ENCODE measurements around the gene SLC22A13. TPM values are rescaled to one million over a fixed set of nuclear protein-coding genes. Genes with fewer than 3 reads are reported as not detected.

The SLC22A13 gene
- total and polyA plus RNA-seq, 9 of the 15 experiments (the other 6 are each of a cell fraction or from before 2014, with no cell fraction given), result 0.09 to 0.49 (median 0.17) TPM; not detected in 3

DNA sequence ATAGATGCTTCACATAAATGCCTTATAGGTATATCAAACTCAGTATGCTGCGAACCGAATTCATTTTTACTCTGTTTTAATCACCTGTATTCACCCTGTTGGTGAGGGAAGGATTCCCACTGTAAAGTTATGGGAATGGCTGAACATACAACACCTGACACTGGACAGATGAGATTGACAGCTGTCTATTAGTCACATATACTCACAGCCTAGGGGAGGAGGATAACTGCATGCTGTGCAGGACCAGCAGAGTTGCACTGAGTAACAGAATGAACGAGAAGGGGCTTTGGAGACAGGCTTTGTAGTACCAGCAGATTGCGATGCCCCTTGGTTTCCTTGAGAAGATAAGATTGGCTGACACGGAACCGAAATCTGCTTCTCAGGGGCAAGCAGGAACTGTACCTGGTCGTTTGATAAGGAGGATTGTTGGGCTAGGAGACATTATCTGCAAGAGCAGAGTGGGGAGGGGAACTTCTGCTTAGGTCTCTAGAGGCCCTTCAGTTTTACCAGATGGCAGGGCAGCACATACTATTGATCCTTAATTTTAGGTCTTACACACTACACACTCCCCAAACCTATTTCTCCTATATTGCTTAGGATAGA, 43.5 kb upstream of the SLC22A13 start (continued):
- no peak for TF ChIP-seq MIER1 (IDR thresholded peaks at IDR 0.05; ENCODE audit: low read depth)
- no peak for TF ChIP-seq ZBTB8A (IDR thresholded peaks at IDR 0.05; ENCODE audit: partially characterized antibody)
- TF ChIP-seq, protein P1, sequence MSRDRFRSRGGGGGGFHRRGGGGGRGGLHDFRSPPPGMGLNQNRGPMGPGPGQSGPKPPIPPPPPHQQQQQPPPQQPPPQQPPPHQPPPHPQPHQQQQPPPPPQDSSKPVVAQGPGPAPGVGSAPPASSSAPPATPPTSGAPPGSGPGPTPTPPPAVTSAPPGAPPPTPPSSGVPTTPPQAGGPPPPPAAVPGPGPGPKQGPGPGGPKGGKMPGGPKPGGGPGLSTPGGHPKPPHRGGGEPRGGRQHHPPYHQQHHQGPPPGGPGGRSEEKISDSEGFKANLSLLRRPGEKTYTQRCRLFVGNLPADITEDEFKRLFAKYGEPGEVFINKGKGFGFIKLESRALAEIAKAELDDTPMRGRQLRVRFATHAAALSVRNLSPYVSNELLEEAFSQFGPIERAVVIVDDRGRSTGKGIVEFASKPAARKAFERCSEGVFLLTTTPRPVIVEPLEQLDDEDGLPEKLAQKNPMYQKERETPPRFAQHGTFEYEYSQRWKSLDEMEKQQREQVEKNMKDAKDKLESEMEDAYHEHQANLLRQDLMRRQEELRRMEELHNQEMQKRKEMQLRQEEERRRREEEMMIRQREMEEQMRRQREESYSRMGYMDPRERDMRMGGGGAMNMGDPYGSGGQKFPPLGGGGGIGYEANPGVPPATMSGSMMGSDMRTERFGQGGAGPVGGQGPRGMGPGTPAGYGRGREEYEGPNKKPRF (IDR thresholded peaks at IDR 0.05; ENCODE audit: low read depth, low read length), result no peak
- TF ChIP-seq, protein P2, sequence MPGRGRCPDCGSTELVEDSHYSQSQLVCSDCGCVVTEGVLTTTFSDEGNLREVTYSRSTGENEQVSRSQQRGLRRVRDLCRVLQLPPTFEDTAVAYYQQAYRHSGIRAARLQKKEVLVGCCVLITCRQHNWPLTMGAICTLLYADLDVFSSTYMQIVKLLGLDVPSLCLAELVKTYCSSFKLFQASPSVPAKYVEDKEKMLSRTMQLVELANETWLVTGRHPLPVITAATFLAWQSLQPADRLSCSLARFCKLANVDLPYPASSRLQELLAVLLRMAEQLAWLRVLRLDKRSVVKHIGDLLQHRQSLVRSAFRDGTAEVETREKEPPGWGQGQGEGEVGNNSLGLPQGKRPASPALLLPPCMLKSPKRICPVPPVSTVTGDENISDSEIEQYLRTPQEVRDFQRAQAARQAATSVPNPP (IDR thresholded peaks at IDR 0.05; ENCODE audit: borderline replicate concordance, insufficient read depth, insufficient read length), result no peak
- TF ChIP-seq ZNF695 (CRISPR knock-in tag; IDR thresholded peaks at IDR 0.05), result no peak
- TF ChIP-seq, protein P3, sequence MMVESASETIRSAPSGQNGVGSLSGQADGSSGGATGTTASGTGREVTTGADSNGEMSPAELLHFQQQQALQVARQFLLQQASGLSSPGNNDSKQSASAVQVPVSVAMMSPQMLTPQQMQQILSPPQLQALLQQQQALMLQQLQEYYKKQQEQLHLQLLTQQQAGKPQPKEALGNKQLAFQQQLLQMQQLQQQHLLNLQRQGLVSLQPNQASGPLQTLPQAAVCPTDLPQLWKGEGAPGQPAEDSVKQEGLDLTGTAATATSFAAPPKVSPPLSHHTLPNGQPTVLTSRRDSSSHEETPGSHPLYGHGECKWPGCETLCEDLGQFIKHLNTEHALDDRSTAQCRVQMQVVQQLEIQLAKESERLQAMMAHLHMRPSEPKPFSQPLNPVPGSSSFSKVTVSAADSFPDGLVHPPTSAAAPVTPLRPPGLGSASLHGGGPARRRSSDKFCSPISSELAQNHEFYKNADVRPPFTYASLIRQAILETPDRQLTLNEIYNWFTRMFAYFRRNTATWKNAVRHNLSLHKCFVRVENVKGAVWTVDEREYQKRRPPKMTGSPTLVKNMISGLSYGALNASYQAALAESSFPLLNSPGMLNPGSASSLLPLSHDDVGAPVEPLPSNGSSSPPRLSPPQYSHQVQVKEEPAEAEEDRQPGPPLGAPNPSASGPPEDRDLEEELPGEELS (CRISPR knock-in tag; IDR thresholded peaks at IDR 0.05; ENCODE audit: borderline replicate concordance), result no peak
- TF ChIP-seq, protein P4, sequence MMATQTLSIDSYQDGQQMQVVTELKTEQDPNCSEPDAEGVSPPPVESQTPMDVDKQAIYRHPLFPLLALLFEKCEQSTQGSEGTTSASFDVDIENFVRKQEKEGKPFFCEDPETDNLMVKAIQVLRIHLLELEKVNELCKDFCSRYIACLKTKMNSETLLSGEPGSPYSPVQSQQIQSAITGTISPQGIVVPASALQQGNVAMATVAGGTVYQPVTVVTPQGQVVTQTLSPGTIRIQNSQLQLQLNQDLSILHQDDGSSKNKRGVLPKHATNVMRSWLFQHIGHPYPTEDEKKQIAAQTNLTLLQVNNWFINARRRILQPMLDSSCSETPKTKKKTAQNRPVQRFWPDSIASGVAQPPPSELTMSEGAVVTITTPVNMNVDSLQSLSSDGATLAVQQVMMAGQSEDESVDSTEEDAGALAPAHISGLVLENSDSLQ (IDR thresholded peaks at IDR 0.05), result peak; percentile 92
- no peak for TF ChIP-seq TEAD1 (CRISPR knock-in tag; IDR thresholded peaks at IDR 0.05)
- no peak for TF ChIP-seq SIN3A (IDR thresholded peaks at IDR 0.05; ENCODE audit: borderline replicate concordance in 2 of 2, control insufficient read depth in 1 of 2, low read depth in 2 of 2, low read length in 2 of 2)
- TF ChIP-seq HDAC1 (IDR thresholded peaks at IDR 0.05), result peak in 1 of 2 experiments; percentile 51; a peak in 2 of 4 replicates
- no peak for TF ChIP-seq ZNF165 (CRISPR knock-in tag; IDR thresholded peaks at IDR 0.05; ENCODE audit: borderline replicate concordance)
- no peak for TF ChIP-seq ASH1L (IDR thresholded peaks at IDR 0.05; ENCODE audit: borderline replicate concordance, low read depth, partially characterized antibody)
- TF ChIP-seq ZZZ3 (IDR thresholded peaks at IDR 0.05), result no peak
- no peak for TF ChIP-seq HMGN3 (IDR thresholded peaks at IDR 0.05; ENCODE audit: borderline replicate concordance, extremely low read depth, insufficient read length, low read depth, low read length)
- TF ChIP-seq, protein P5, sequence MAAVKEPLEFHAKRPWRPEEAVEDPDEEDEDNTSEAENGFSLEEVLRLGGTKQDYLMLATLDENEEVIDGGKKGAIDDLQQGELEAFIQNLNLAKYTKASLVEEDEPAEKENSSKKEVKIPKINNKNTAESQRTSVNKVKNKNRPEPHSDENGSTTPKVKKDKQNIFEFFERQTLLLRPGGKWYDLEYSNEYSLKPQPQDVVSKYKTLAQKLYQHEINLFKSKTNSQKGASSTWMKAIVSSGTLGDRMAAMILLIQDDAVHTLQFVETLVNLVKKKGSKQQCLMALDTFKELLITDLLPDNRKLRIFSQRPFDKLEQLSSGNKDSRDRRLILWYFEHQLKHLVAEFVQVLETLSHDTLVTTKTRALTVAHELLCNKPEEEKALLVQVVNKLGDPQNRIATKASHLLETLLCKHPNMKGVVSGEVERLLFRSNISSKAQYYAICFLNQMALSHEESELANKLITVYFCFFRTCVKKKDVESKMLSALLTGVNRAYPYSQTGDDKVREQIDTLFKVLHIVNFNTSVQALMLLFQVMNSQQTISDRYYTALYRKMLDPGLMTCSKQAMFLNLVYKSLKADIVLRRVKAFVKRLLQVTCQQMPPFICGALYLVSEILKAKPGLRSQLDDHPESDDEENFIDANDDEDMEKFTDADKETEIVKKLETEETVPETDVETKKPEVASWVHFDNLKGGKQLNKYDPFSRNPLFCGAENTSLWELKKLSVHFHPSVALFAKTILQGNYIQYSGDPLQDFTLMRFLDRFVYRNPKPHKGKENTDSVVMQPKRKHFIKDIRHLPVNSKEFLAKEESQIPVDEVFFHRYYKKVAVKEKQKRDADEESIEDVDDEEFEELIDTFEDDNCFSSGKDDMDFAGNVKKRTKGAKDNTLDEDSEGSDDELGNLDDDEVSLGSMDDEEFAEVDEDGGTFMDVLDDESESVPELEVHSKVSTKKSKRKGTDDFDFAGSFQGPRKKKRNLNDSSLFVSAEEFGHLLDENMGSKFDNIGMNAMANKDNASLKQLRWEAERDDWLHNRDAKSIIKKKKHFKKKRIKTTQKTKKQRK (IDR thresholded peaks at IDR 0.05; ENCODE audit: borderline replicate concordance, low read depth, low read length), result no peak

Measured in K562 (cell line).